AG04449 (cell line): ENCODE data around the gene CLEC4G.

Source experiments
- CTCF ChIA-PET: fragments of 350-600 bp; formaldehyde crosslinking; extraction: SDS; loops from one replicate; lab custom pipeline; 2021; ENCODE audit warnings: antibody characterized with exemption; lab: Yijun Ruan, JAX
- POLR2A ChIA-PET: fragments of 400-600, 350-600 bp; formaldehyde crosslinking; extraction: SDS; loops from one replicate; lab custom pipeline; 2020; ENCODE audit warnings: antibody characterized with exemption, inconsistent platforms; lab: Yijun Ruan, JAX
- DNase-seq: peaks from one replicate; pipeline ENCODE4 v3.0.0-alpha.2; 2010; ENCODE audit warnings: low read depth, low spot score
- H3K4me3 ChIP-seq: 2 replicates; pipeline ENCODE4 v1.5.1; 2011; ENCODE audit warnings: low read depth, mild to moderate bottlenecking, control low read depth, low read length
- TF ChIP-seq, protein P1 (sequence below): IDR thresholded peaks from one replicate; pipeline ENCODE4 v1.5.1; 2011; ENCODE audit warnings: mild to moderate bottlenecking, moderate library complexity, low read length, control low read depth, inconsistent platforms; ENCODE audit not compliant: insufficient read depth; ENCODE audit errors: missing control alignments

Gene CLEC4G

GRCh38 chr19:7697721-7698287 lies 34.1 kb downstream of the CLEC4G start:
- TF ChIP-seq, protein P1, sequence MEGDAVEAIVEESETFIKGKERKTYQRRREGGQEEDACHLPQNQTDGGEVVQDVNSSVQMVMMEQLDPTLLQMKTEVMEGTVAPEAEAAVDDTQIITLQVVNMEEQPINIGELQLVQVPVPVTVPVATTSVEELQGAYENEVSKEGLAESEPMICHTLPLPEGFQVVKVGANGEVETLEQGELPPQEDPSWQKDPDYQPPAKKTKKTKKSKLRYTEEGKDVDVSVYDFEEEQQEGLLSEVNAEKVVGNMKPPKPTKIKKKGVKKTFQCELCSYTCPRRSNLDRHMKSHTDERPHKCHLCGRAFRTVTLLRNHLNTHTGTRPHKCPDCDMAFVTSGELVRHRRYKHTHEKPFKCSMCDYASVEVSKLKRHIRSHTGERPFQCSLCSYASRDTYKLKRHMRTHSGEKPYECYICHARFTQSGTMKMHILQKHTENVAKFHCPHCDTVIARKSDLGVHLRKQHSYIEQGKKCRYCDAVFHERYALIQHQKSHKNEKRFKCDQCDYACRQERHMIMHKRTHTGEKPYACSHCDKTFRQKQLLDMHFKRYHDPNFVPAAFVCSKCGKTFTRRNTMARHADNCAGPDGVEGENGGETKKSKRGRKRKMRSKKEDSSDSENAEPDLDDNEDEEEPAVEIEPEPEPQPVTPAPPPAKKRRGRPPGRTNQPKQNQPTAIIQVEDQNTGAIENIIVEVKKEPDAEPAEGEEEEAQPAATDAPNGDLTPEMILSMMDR = no peak
- ChIA-PET CTCF (interaction anchor here (0.9 to 2.8 kb wide), 4 partner anchors 17 to 102 kb away, joined by 3 to 12 read pairs (median 5); partner anchors contain the start of gene TRAPPC5), POLR2A (no interaction called here)
- DNase-seq = no peak
- no peak overlapping the region for H3K4me3 ChIP-seq

GRCh38 chr19:7694499-7694898 lies 37.4 kb downstream of the CLEC4G start:
- no peak for DNase-seq
- CTCF ChIA-PET = interaction anchor here (1.4 kb wide), 1 partner anchor 13 kb away, joined by 9 read pairs; the partner anchor contains the start of gene TRAPPC5
- POLR2A ChIA-PET = no interaction called here
- TF ChIP-seq, protein P1 = no peak
- H3K4me3 ChIP-seq = no peak overlapping the region

- TF ChIP-seq, protein P1 = no peak
- CTCF ChIA-PET = no interaction called here
- POLR2A ChIA-PET = no interaction called here
- no peak for DNase-seq
- no peak overlapping the region for H3K4me3 ChIP-seq
Measured at GRCh38 chr19:7692417-7693088, 39.4 kb downstream of the CLEC4G start.

DNA sequence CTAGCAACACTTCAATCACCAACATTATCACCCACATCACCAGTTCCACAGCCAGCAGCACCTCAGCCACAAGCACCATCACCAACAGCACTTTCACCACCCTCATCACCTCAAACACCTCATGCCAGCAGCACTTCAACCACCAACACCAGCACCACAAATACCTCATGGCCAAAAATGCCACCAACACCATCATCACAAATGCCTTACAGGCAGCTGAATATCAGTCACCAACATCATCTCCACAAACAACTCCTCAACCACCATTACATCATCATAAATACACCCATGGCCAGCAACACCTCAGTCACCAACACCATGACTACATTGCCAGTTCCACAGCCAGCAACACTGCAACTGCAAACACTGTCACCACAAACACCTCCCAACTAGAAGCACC lies 40.4 kb downstream of the CLEC4G start:
- POLR2A ChIA-PET = no interaction called here

DNA sequence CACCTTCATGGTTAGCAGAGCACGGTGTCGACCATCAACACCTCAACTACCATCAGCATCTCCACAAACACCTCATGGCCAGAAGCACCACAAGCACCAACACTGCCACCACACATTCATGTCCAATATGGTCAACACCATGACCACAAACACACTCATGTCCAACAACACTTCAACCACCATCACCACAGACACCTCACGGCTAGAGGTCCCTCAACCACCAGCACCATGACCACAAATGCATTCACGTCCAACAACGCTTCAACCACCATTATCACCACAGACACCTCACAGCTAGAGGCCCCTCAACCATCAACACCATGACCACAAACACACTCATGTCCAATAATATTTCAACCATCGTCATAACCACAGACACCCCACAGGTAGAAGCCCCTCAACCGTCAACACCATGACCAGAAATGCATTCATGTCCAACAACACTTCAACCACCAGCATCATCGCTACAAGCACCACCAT lies 41.1 kb downstream of the CLEC4G start:
- no peak overlapping the region for H3K4me3 ChIP-seq
- CTCF ChIA-PET = interaction anchor here (2.0 kb wide), 1 partner anchor 10 kb away, joined by 14 read pairs; the partner anchor contains the start of gene TRAPPC5
- TF ChIP-seq, protein P1 = no peak
- DNase-seq = no peak
- POLR2A ChIA-PET = no interaction called here

More for the DNA sequence above, 40.4 kb downstream of the CLEC4G start:
- CTCF ChIA-PET = no interaction called here
- no peak overlapping the region for H3K4me3 ChIP-seq
- TF ChIP-seq, protein P1 = no peak
- DNase-seq = no peak

DNA sequence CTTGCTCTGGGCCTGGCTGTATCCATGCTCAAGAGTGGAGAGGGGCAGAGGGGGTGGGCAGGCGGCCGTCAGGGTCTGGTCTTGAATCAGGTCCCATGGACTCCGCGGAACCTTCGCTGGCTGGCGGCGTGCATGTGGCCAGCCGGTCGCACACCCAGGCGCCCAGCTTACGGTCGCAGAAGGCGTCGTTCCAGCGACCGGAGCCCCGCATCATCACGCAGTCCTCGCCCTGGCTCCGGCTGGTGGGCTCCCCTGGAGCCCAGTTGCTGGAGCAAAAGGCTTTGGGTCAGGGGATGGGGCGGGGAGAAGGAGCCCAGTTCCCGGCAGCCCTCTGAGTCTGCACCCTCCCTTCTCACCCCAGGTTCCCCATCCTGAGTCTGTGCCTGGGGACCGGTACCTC lies 42.7 kb downstream of the CLEC4G start:
- TF ChIP-seq, protein P1 = no peak
- ChIA-PET CTCF (interaction anchor here (2.0 kb wide), 1 partner anchor 9 kb away, joined by 14 read pairs; the partner anchor contains the start of gene TRAPPC5), POLR2A (no interaction called here)
- DNase-seq = no peak
- no peak overlapping the region for H3K4me3 ChIP-seq
